ENCODE data around the gene HK2.

DNA sequence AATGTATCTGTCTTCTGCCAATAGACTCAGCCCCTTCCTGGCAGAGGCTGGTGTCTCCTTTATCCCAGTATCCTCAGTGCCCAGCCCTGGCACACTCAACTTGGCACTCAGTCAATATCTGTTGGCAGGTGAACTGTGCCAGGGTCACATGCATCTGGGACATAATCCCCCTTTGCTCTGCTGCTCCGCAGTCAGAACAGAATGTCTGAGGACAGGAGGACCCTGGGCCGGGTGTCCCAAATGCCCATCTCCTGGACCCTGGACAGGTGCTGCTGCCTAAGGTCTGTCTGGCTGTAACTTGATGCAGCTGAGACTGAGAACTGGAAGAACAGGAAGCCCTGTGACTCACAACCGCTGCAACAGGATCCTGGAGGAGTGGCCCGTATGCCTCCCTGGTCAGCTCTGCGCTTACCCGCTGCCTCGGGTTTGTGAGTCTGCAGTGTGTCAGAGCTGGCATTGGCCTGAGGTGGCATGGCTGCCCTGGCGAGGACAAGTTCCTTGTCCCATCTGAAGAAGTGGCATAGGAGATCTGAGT, 11.4 kb downstream of the HK2 start:
- TF ChIP-seq, protein P1, sequence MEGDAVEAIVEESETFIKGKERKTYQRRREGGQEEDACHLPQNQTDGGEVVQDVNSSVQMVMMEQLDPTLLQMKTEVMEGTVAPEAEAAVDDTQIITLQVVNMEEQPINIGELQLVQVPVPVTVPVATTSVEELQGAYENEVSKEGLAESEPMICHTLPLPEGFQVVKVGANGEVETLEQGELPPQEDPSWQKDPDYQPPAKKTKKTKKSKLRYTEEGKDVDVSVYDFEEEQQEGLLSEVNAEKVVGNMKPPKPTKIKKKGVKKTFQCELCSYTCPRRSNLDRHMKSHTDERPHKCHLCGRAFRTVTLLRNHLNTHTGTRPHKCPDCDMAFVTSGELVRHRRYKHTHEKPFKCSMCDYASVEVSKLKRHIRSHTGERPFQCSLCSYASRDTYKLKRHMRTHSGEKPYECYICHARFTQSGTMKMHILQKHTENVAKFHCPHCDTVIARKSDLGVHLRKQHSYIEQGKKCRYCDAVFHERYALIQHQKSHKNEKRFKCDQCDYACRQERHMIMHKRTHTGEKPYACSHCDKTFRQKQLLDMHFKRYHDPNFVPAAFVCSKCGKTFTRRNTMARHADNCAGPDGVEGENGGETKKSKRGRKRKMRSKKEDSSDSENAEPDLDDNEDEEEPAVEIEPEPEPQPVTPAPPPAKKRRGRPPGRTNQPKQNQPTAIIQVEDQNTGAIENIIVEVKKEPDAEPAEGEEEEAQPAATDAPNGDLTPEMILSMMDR (IDR thresholded peaks at IDR 0.05), result no peak
- no peak for TF ChIP-seq POLR2A (IDR thresholded peaks at IDR 0.05)

Data from right lobe of liver (tissue), 4 donors.